Activated naive CD8-positive, alpha-beta T cell (primary cell): ENCODE measurements around the gene WAPL.
"Not testable (repeated sequence)": the region's sequence is repeated elsewhere in the genome, so short reads cannot be mapped to it uniquely, and the experiment has no call there.

Experiments
- H3K27ac Mint-ChIP-seq: one replicate; pipeline ENCODE4 v1.8.0; 2021; ENCODE audit warnings: mixed read lengths
- H3K27me3 Mint-ChIP-seq: one replicate; pipeline ENCODE4 v1.8.0; 2021; ENCODE audit warnings: mixed read lengths
- H3K36me3 Mint-ChIP-seq: one replicate; pipeline ENCODE4 v1.8.0; 2021; ENCODE audit warnings: mixed read lengths
- H3K4me1 Mint-ChIP-seq: one replicate; pipeline ENCODE4 v1.8.0; 2021; ENCODE audit warnings: low read depth, mixed read lengths
- H3K4me3 Mint-ChIP-seq: one replicate; pipeline ENCODE4 v1.8.0; 2021; ENCODE audit warnings: mild to moderate bottlenecking, mixed read lengths
- H3K9me3 Mint-ChIP-seq: one replicate; pipeline ENCODE4 v1.8.0; 2021; ENCODE audit warnings: low read depth, mixed read lengths

The WAPL gene

GRCh38 chr10:86399879-86400704, 121.5 kb downstream of the WAPL start:
- Mint-ChIP-seq H3K4me1 (peaks cover 24% of the 10 kb centered on the region), H3K36me3 (no peaks in the 10 kb centered on the region), H3K4me3 (peak overlapping the region; percentile 84), H3K27me3 (no peaks in the 10 kb centered on the region), H3K9me3 (no peaks in the 10 kb centered on the region), H3K27ac (peak overlapping the region; percentile 88)

- H3K4me3 Mint-ChIP-seq: peak overlapping the region; percentile 84
- H3K4me1 Mint-ChIP-seq: peaks cover 24% of the 10 kb centered on the region
- no peaks in the 10 kb centered on the region for H3K9me3 Mint-ChIP-seq
- no peaks in the 10 kb centered on the region for H3K36me3 Mint-ChIP-seq
- H3K27ac Mint-ChIP-seq: peak overlapping the region; percentile 88
- no peaks in the 10 kb centered on the region for H3K27me3 Mint-ChIP-seq
Measured at GRCh38 chr10:86399514-86399878, 122.1 kb downstream of the WAPL start.

GRCh38 chr10:86397120-86397519, 124.5 kb downstream of the WAPL start:
- Mint-ChIP-seq H3K36me3 (no peaks in the 10 kb centered on the region), H3K9me3 (no peaks in the 10 kb centered on the region), H3K4me3 (no peak overlapping the region), H3K4me1 (peaks cover 16% of the 10 kb centered on the region), H3K27me3 (no peaks in the 10 kb centered on the region), H3K27ac (no peak overlapping the region)

- Mint-ChIP-seq H3K4me1 (peaks cover 4% of the 10 kb centered on the region), H3K4me3 (no peak overlapping the region), H3K9me3 (no peaks in the 10 kb centered on the region), H3K27me3 (peaks cover 3% of the 10 kb centered on the region), H3K27ac (no peak overlapping the region), H3K36me3 (no peaks in the 10 kb centered on the region)
Measured at GRCh38 chr10:86393862-86394455, 127.6 kb downstream of the WAPL start.

- no peaks in the 10 kb centered on the region for H3K36me3 Mint-ChIP-seq
- no peak overlapping the region for H3K27ac Mint-ChIP-seq
- no peak overlapping the region for H3K4me3 Mint-ChIP-seq
- H3K4me1 Mint-ChIP-seq: peaks cover 6% of the 10 kb centered on the region
- H3K27me3 Mint-ChIP-seq: peaks cover 4% of the 10 kb centered on the region
- no peaks in the 10 kb centered on the region for H3K9me3 Mint-ChIP-seq
Measured at GRCh38 chr10:86393362-86393761, 128.2 kb downstream of the WAPL start.

- Mint-ChIP-seq H3K27me3 (peaks cover 9% of the 10 kb centered on the region), H3K4me3 (no peak overlapping the region), H3K36me3 (no peaks in the 10 kb centered on the region), H3K4me1 (peaks cover 9% of the 10 kb centered on the region), H3K27ac (no peak overlapping the region), H3K9me3 (no peaks in the 10 kb centered on the region)
Measured at GRCh38 chr10:86392723-86393094, 128.9 kb downstream of the WAPL start.

GRCh38 chr10:86391986-86392722, 129.4 kb downstream of the WAPL start:
- Mint-ChIP-seq H3K27ac (no peak overlapping the region), H3K4me1 (peaks cover 9% of the 10 kb centered on the region), H3K4me3 (no peak overlapping the region), H3K27me3 (peaks cover 13% of the 10 kb centered on the region), H3K36me3 (no peaks in the 10 kb centered on the region), H3K9me3 (no peaks in the 10 kb centered on the region)

GRCh38 chr10:86391236-86391840, 130.3 kb downstream of the WAPL start:
- H3K27me3 Mint-ChIP-seq: peaks cover 13% of the 10 kb centered on the region
- H3K4me3 Mint-ChIP-seq: no peak overlapping the region
- H3K9me3 Mint-ChIP-seq: no peaks in the 10 kb centered on the region
- no peaks in the 10 kb centered on the region for H3K36me3 Mint-ChIP-seq
- H3K4me1 Mint-ChIP-seq: peaks cover 9% of the 10 kb centered on the region
- H3K27ac Mint-ChIP-seq: no peak overlapping the region

GRCh38 chr10:86390337-86391120, 131.1 kb downstream of the WAPL start:
- no peaks in the 10 kb centered on the region for H3K36me3 Mint-ChIP-seq
- H3K27me3 Mint-ChIP-seq: peaks cover 13% of the 10 kb centered on the region
- peaks cover 9% of the 10 kb centered on the region for H3K4me1 Mint-ChIP-seq
- H3K4me3 Mint-ChIP-seq: peak overlapping the region; percentile 60
- no peak overlapping the region for H3K27ac Mint-ChIP-seq
- no peaks in the 10 kb centered on the region for H3K9me3 Mint-ChIP-seq

GRCh38 chr10:86389441-86390193, 132.0 kb downstream of the WAPL start:
- peak overlapping the region; percentile 68 for H3K27ac Mint-ChIP-seq
- H3K4me3 Mint-ChIP-seq: peak overlapping the region; percentile 88
- peaks cover 9% of the 10 kb centered on the region for H3K4me1 Mint-ChIP-seq
- H3K27me3 Mint-ChIP-seq: peaks cover 13% of the 10 kb centered on the region
- H3K36me3 Mint-ChIP-seq: no peaks in the 10 kb centered on the region
- no peaks in the 10 kb centered on the region for H3K9me3 Mint-ChIP-seq

- Mint-ChIP-seq H3K4me3 (peak overlapping the region; percentile 88), H3K27ac (peak overlapping the region; percentile 68), H3K27me3 (peaks cover 13% of the 10 kb centered on the region)
- H3K4me1 Mint-ChIP-seq, H3K9me3 Mint-ChIP-seq, H3K36me3 Mint-ChIP-seq: not testable (repeated sequence)
Measured at GRCh38 chr10:86389109-86389440, 132.5 kb downstream of the WAPL start.

- Mint-ChIP-seq H3K9me3 (no peaks in the 10 kb centered on the region), H3K4me1 (peaks cover 9% of the 10 kb centered on the region), H3K27me3 (peaks cover 13% of the 10 kb centered on the region), H3K36me3 (no peaks in the 10 kb centered on the region), H3K4me3 (peak overlapping the region; percentile 3), H3K27ac (no peak overlapping the region)
Measured at GRCh38 chr10:86388119-86388704, 133.4 kb downstream of the WAPL start.

- no peak overlapping the region for H3K4me3 Mint-ChIP-seq
- no peak overlapping the region for H3K27ac Mint-ChIP-seq
- H3K27me3 Mint-ChIP-seq: peaks cover 13% of the 10 kb centered on the region
- H3K4me1 Mint-ChIP-seq: peaks cover 9% of the 10 kb centered on the region
- H3K36me3 Mint-ChIP-seq: no peaks in the 10 kb centered on the region
- no peaks in the 10 kb centered on the region for H3K9me3 Mint-ChIP-seq
Measured at GRCh38 chr10:86387178-86387794, 134.3 kb downstream of the WAPL start.
